DOHH2 (cell line): Measurements from ENCODE around the gene RMC1.

ENCODE experiments used
- H3F3A ChIP-seq: fragments of 200-600 bp; sonication (generic), shearing (Covaris generic); 2 replicates; pipeline ENCODE4 v1.6.0; 2016; ENCODE audit warnings: antibody characterized with exemption, mild to moderate bottlenecking; ENCODE audit not compliant: control insufficient read depth, insufficient read depth
- H3K27ac ChIP-seq: fragments of 200-600 bp; sonication (generic); 2 replicates; pipeline ENCODE4 v1.5.1; 2014; ENCODE audit warnings: low read depth, mild to moderate bottlenecking, low read length, moderate library complexity
- H3K27me3 ChIP-seq: fragments of 200-600 bp; sonication (generic); 2 replicates; pipeline ENCODE4 v1.6.1; 2014; ENCODE audit warnings: mild to moderate bottlenecking, low read length, mixed read lengths; ENCODE audit not compliant: control insufficient read depth
- H3K36me3 ChIP-seq: fragments of 200-600 bp; sonication (generic); 2 replicates; pipeline ENCODE4 v1.6.1; 2014; ENCODE audit warnings: mild to moderate bottlenecking, low read length, moderate library complexity, mixed read lengths; ENCODE audit not compliant: control insufficient read depth
- H3K4me1 ChIP-seq: fragments of 200-600 bp; sonication (generic); 2 replicates; pipeline ENCODE4 v1.6.1; 2014; ENCODE audit warnings: mild to moderate bottlenecking, low read length, mixed read lengths; ENCODE audit not compliant: control insufficient read depth
- H3K4me2 ChIP-seq: fragments of 200-600 bp; sonication (generic); 2 replicates; pipeline ENCODE4 v1.6.0; 2014; ENCODE audit warnings: mild to moderate bottlenecking, low read length, moderate library complexity
- H3K4me3 ChIP-seq: fragments of 200-600 bp; sonication (generic); 2 replicates; pipeline ENCODE4 v1.5.1; 2014; ENCODE audit warnings: mild to moderate bottlenecking, low read length, mixed read lengths
- H3K79me2 ChIP-seq: fragments of 200-600 bp; sonication (generic); 2 replicates; pipeline ENCODE4 v1.6.1; 2014; ENCODE audit warnings: mild to moderate bottlenecking, low read length, mixed read lengths; ENCODE audit not compliant: control insufficient read depth
- H3K9me2 ChIP-seq: fragments of 200-600 bp; sonication (generic); replicated peaks from 2 replicates; pipeline ENCODE4 v1.6.1; 2014; ENCODE audit warnings: mild to moderate bottlenecking, low read length, mixed read lengths; ENCODE audit not compliant: control insufficient read depth
- H3K9me3 ChIP-seq: fragments of 200-600 bp; sonication (generic); 2 replicates; pipeline ENCODE4 v1.6.1; 2014; ENCODE audit warnings: antibody characterized with exemption, low read length, mixed read lengths; ENCODE audit not compliant: control insufficient read depth, insufficient read depth
- H4K20me1 ChIP-seq: fragments of 200-600 bp; sonication (generic); 2 replicates; pipeline ENCODE4 v1.6.0; 2014; ENCODE audit warnings: low read depth, mild to moderate bottlenecking, antibody characterized with exemption, low read length, moderate library complexity; ENCODE audit not compliant: control insufficient read depth, insufficient read depth
- EZH2phosphoT487 ChIP-seq: fragments of 200-600 bp; sonication (generic); IDR thresholded peaks from 2 replicates; pipeline ENCODE4 v1.6.1; 2017; ENCODE audit warnings: borderline replicate concordance, mild to moderate bottlenecking, antibody characterized with exemption, low read length, moderate library complexity, mixed read lengths
- TF ChIP-seq, protein P1 (sequence below): fragments of 200-600 bp; sonication (generic); IDR thresholded peaks from one replicate; pipeline ENCODE4 v1.5.1; 2014; ENCODE audit warnings: antibody characterized with exemption, mild to moderate bottlenecking, low read depth, low read length; ENCODE audit not compliant: poor library complexity, severe bottlenecking

The RMC1 gene

DNA sequence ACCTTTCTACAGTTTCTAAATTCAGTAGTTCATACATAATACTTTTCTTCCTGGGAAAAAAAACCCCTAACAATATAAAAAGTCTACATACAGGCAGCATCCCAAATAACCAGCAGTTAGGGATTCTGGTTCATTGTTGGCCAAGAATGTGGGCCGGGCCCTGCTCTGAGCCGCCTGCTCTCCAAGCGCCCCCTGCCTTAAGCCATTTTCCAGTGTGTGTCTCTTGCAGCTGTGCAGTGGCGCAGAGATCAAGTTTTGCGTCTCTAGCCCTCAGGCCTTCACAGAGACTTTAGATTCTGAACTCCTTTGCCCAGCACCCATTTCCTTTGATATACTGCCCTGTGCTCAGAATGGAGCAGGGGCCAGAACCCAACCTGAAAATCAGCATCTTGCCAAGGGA, 32.9 kb downstream of the RMC1 start:
- Histone ChIP-seq H3K36me3 (peaks cover 96% of the 10 kb centered on the region), H3K27me3 (no peaks in the 10 kb centered on the region)
- no peak for TF ChIP-seq EZH2phosphoT487

DNA sequence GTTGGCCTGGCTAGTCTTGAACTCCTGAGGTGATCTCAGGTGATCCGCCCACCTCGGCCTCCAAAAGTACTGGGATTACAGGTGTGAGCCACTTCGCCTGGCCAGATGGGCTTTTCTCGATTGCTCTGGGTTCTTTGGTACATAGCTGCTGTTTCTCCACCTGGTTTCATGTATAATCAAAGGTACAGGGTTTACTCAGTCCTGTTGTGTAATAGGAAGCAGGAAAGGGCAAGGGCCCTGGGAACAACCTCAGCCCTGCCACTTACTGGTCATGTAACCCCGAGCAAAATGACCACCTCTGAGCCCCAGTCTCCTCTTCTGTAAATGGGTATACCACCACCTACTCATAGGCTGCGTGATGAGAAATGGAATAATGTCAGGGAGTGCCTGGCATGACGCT, 34.0 kb downstream of the RMC1 start:
- Histone ChIP-seq H4K20me1 (no peaks in the 10 kb centered on the region), H3K9me3 (no peaks in the 10 kb centered on the region), H3K4me3 (no peak overlapping the region), H3K36me3 (peaks cover 92% of the 10 kb centered on the region), H3K27me3 (no peaks in the 10 kb centered on the region), H3K79me2 (no peaks in the 10 kb centered on the region), H3K4me1 (no peaks in the 10 kb centered on the region), H3K4me2 (no peak overlapping the region), H3K9me2 (no peaks in the 10 kb centered on the region), H3F3A (no peaks in the 10 kb centered on the region; the same call in 1 of the 2 replicates), H3K27ac (no peak overlapping the region)
- no peak for TF ChIP-seq EZH2phosphoT487
- TF ChIP-seq, protein P1, sequence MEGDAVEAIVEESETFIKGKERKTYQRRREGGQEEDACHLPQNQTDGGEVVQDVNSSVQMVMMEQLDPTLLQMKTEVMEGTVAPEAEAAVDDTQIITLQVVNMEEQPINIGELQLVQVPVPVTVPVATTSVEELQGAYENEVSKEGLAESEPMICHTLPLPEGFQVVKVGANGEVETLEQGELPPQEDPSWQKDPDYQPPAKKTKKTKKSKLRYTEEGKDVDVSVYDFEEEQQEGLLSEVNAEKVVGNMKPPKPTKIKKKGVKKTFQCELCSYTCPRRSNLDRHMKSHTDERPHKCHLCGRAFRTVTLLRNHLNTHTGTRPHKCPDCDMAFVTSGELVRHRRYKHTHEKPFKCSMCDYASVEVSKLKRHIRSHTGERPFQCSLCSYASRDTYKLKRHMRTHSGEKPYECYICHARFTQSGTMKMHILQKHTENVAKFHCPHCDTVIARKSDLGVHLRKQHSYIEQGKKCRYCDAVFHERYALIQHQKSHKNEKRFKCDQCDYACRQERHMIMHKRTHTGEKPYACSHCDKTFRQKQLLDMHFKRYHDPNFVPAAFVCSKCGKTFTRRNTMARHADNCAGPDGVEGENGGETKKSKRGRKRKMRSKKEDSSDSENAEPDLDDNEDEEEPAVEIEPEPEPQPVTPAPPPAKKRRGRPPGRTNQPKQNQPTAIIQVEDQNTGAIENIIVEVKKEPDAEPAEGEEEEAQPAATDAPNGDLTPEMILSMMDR = no peak

More for the DNA sequence above, 32.9 kb downstream of the RMC1 start:
- Histone ChIP-seq H3K27ac (no peak overlapping the region), H3K4me3 (no peak overlapping the region), H3K4me1 (no peaks in the 10 kb centered on the region), H3K9me2 (no peaks in the 10 kb centered on the region), H3K4me2 (no peak overlapping the region), H4K20me1 (no peaks in the 10 kb centered on the region), H3F3A (no peaks in the 10 kb centered on the region; the same call in 1 of the 2 replicates), H3K79me2 (no peaks in the 10 kb centered on the region), H3K9me3 (no peaks in the 10 kb centered on the region)

DNA sequence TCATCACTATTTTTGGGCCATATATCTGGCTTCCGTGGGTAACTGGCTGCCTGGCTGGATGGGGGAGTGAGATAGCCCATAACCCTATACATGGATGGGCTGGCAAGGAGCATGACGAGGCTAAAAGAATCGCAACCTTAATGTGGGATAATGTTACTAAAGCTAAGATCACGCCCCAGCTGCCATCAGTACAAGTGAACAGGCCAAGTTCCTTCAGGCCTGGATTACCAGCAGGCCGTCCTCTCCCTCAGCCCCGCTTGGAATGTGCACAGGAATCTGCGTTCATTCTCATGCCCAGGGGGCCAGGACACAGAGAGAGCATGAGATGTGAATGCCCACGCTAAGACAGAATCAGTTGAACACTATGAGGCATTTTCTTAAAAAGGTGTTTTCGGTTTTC, 34.7 kb downstream of the RMC1 start:
- no peak overlapping the region for H3K4me2 ChIP-seq
- H3K79me2 ChIP-seq = no peaks in the 10 kb centered on the region
- H3K4me3 ChIP-seq = no peak overlapping the region
- no peaks in the 10 kb centered on the region for H3K9me3 ChIP-seq
- no peaks in the 10 kb centered on the region for H3K9me2 ChIP-seq
- peaks cover 93% of the 10 kb centered on the region for H3K36me3 ChIP-seq
- no peaks in the 10 kb centered on the region for H3K4me1 ChIP-seq
- H3F3A ChIP-seq = no peaks in the 10 kb centered on the region; the same call in 1 of the 2 replicates
- H3K27me3 ChIP-seq = no peaks in the 10 kb centered on the region
- H3K27ac ChIP-seq = no peak overlapping the region
- no peaks in the 10 kb centered on the region for H4K20me1 ChIP-seq
- TF ChIP-seq, protein P1 = no peak
- TF ChIP-seq EZH2phosphoT487 = no peak

DNA sequence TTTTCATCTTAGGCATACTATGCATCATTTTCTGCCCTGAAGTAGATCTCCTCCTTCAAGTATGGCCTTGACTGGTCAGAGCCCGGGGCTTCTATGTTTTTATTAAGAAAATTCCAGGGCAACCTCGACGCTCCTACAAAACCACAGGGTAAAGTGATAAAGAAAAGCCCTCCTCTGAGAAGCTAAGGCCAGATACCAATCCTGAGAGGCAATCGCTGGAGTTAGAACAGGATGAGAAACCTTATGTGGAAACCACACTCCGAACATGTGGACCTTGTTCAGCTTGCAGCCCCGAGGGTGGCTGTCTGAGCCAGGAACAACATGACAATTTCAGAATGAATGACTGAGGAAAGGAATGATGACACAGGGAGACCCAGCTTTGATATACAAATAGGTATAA, 35.6 kb downstream of the RMC1 start:
- Histone ChIP-seq H3K9me3 (no peaks in the 10 kb centered on the region), H3K36me3 (peaks cover 90% of the 10 kb centered on the region)

More for the DNA sequence above, 35.6 kb downstream of the RMC1 start:
- Histone ChIP-seq H4K20me1 (no peaks in the 10 kb centered on the region), H3K27me3 (no peaks in the 10 kb centered on the region), H3K79me2 (no peaks in the 10 kb centered on the region), H3K4me2 (no peak overlapping the region), H3K4me1 (no peaks in the 10 kb centered on the region), H3K27ac (no peak overlapping the region), H3F3A (no peaks in the 10 kb centered on the region), H3K4me3 (no peak overlapping the region), H3K9me2 (no peaks in the 10 kb centered on the region)
- TF ChIP-seq EZH2phosphoT487 = no peak
- TF ChIP-seq, protein P1 = no peak
